Mesodermal cell (in vitro differentiated cells): Measurements from ENCODE around the gene MED12L.

Experiments
- H3K27ac ChIP-seq: 2 replicates; pipeline ENCODE4 v1.7.0; 2013; ENCODE audit warnings: mild to moderate bottlenecking, low read depth, low read length, moderate library complexity; ENCODE audit not compliant: severe bottlenecking
- H3K36me3 ChIP-seq: 2 replicates; pipeline ENCODE4 v1.7.1; 2013; ENCODE audit warnings: mild to moderate bottlenecking, low read length, moderate library complexity; ENCODE audit not compliant: control insufficient read depth, insufficient read depth
- H3K4me1 ChIP-seq: one replicate; pipeline ENCODE4 v1.7.1; 2013; ENCODE audit warnings: mild to moderate bottlenecking, low read length; ENCODE audit not compliant: insufficient read depth, control insufficient read depth, poor library complexity, severe bottlenecking
- H3K4me3 ChIP-seq: 2 replicates; pipeline ENCODE4 v1.7.0; 2013; ENCODE audit warnings: low read length, control low read depth, mild to moderate bottlenecking; ENCODE audit not compliant: insufficient read depth, poor library complexity, severe bottlenecking; ENCODE audit errors: extremely low read depth
- H3K9me3 ChIP-seq: 2 replicates; pipeline ENCODE4 v1.7.1; 2013; ENCODE audit warnings: mild to moderate bottlenecking, low read length, moderate library complexity; ENCODE audit not compliant: control insufficient read depth
- WGBS, 2 experiments: methylation state at CpG; one replicate each; pipeline ENCODE4 v1.1.5; 2013; ENCODE audit warnings: missing lambda C conversion rate in 2 of 2; ENCODE audit not compliant: insufficient coverage in 2 of 2; 5-methylcytosine and 5-hydroxymethylcytosine counted together

MED12L gene

DNA sequence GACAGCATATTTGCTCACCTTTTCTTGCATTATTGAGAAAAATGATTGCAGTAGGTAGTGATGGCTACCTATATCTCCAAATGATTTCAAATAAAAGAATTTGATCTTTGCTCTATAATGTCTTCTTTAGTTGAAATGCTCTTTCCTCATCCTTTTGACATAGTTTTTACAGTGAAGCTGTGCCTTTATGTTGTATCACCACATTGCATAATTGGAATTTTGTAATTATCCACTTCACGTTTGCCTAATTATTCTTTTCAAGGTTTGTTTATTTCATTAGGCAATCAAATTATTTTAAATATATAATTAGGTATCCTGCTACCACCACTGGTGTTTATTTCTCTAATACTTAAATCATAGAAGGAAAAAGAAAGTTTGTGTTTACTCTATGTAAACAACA is 265.2 kb downstream of the MED12L start:
- Histone ChIP-seq H3K9me3 (no peaks in the 10 kb centered on the region), H3K4me3 (no peak overlapping the region), H3K36me3 (no peaks in the 10 kb centered on the region), H3K4me1 (no peaks in the 10 kb centered on the region), H3K27ac (no peak overlapping the region)
- WGBS, 2 experiments = no CpG with 5 or more reads among the region's 1 CpG

- no peaks in the 10 kb centered on the region for H3K36me3 ChIP-seq
- no peaks in the 10 kb centered on the region for H3K9me3 ChIP-seq
- no peak overlapping the region for H3K27ac ChIP-seq
- H3K4me3 ChIP-seq = no peak overlapping the region
- WGBS, 2 experiments = no CpG with 5 or more reads among the region's 1 CpG
- no peaks in the 10 kb centered on the region for H3K4me1 ChIP-seq
These were observed 265.8 kb downstream of the MED12L start for GRCh38 chr3:151351219-151351618.

DNA sequence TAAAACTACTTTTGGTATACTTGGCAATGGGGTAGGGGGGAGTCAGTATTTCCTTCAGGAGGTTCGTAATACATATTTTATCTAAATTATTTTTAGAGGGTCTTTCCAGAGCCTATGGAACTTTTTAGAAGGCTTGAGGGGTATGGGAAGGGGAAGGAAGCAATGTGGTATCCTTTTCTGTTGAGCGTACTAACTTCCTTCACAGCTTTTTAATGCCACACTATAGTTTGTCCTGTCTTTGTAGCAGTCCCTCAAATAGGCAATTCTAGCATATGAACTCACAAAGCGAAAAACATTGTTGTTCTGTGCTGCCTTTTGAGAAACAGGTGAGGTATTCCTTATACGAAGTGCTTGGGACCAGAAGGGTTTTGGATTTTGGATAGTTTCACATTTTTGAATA is 266.2 kb downstream of the MED12L start:
- no peak overlapping the region for H3K4me3 ChIP-seq
- no peaks in the 10 kb centered on the region for H3K9me3 ChIP-seq
- 83% methylated on average over 1 of the region's 4 CpGs; no CpG with 5 or more reads in 1 of the 2 experiments for WGBS, 2 experiments
- H3K36me3 ChIP-seq = no peaks in the 10 kb centered on the region
- no peak overlapping the region for H3K27ac ChIP-seq
- H3K4me1 ChIP-seq = no peaks in the 10 kb centered on the region

- Histone ChIP-seq H3K4me1 (no peaks in the 10 kb centered on the region), H3K4me3 (no peak overlapping the region), H3K36me3 (no peaks in the 10 kb centered on the region), H3K27ac (no peak overlapping the region), H3K9me3 (no peaks in the 10 kb centered on the region)
- 80% methylated on average over 2 of the region's 2 CpGs; no CpG with 5 or more reads in 1 of the 2 experiments for WGBS, 2 experiments
These were observed 271.5 kb downstream of the MED12L start for GRCh38 chr3:151356794-151357462.

DNA sequence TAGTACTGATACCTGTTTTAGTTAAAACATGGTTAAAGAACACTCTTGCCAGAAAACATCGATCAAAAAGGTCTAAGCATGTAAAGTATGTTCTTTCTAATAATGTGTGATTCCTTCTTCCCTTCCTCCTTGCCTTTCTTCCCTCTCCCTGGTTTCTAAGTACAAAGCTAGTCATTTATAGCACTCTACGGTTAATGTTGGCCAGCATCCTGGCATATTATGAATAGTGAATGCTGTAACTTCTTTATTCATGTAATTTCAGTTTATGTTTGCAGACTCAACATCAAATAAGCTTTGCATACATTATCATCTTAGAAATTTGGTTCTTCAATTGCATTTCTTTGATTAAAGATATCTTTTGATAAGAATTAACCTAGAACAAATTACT is 272.0 kb downstream of the MED12L start:
- H3K9me3 ChIP-seq = no peaks in the 10 kb centered on the region
- no peak overlapping the region for H3K27ac ChIP-seq
- WGBS, 2 experiments = no CpG with 5 or more reads among the region's 2 CpGs
- H3K4me3 ChIP-seq = no peak overlapping the region
- H3K36me3 ChIP-seq = no peaks in the 10 kb centered on the region
- H3K4me1 ChIP-seq = no peaks in the 10 kb centered on the region

DNA sequence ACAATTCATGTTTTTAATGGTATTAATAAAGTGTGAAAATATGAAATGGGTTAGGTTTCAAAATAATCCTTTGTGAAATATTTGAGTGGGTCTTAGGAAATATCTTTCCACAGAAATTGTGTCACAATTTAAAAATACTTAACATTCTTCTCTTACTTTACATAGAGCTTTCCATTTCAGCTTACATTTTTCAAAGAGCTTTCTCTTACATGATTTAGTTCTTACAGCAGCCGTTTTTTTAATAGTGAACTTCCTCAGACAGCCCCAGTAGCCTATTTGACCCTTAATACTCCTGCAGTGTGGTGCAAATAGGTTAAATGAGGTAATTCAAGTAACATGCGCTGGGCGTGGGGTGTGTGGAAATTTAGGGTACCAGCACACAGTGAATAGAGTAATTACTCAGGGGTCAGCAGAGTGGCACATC is 277.3 kb downstream of the MED12L start:
- 60 to 89% methylated on average over 1 to 2 of the region's 3 CpGs for WGBS, 2 experiments

DNA sequence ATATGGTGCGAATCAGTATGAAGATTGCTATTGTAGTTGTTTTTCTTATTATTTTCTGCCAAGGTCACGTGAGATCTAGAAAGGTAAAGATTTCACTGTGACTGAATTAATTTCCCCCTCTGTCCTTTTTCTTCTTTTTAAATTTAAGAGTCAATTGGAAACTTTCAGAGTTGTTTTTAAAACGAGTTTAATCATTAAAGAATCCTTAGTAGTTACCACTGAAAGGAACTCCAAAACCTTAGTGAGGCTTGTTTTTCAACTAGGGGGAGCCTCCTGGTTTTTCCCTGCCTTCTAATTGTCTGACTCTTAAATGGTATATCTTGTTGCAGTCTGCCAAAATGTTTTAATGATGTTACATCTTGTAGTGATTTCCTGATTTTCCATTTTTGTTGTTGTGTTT is 281.5 kb downstream of the MED12L start:
- H3K4me1 ChIP-seq = no peaks in the 10 kb centered on the region

More for the DNA sequence above, 277.3 kb downstream of the MED12L start:
- H3K27ac ChIP-seq = no peak overlapping the region
- H3K4me1 ChIP-seq = no peaks in the 10 kb centered on the region
- no peak overlapping the region for H3K4me3 ChIP-seq
- peaks cover 4% of the 10 kb centered on the region for H3K36me3 ChIP-seq
- no peaks in the 10 kb centered on the region for H3K9me3 ChIP-seq

DNA sequence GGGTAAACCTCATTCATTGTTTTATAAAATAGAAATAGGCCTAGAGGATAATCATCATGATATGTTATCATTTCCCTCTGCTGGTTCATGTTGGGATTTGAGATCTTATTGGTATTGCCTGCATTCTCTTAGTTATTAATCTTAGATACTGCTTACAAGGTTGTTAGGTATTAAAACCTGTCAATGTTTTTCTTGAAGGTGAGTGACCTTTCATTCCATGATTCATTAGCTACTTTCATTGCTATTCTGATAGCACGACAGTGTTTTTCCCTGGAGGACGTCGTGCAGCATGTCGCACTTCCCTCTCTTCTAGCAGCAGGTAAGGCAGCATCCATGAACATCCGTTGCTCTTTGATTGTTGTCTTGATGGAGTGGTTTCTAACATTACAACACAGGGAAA is 282.0 kb downstream of the MED12L start:
- H3K9me3 ChIP-seq = no peaks in the 10 kb centered on the region
- no peak overlapping the region for H3K27ac ChIP-seq
- H3K36me3 ChIP-seq = peaks cover 4% of the 10 kb centered on the region
- H3K4me1 ChIP-seq = no peaks in the 10 kb centered on the region
- WGBS, 2 experiments = 100% methylated on average over 1 to 3 of the region's 5 CpGs
- H3K4me3 ChIP-seq = no peak overlapping the region

More for the DNA sequence above, 281.5 kb downstream of the MED12L start:
- 100% methylated on average over 1 of the region's 3 CpGs; no CpG with 5 or more reads in 1 of the 2 experiments for WGBS, 2 experiments
- no peaks in the 10 kb centered on the region for H3K9me3 ChIP-seq
- H3K36me3 ChIP-seq = peaks cover 4% of the 10 kb centered on the region
- H3K27ac ChIP-seq = no peak overlapping the region
- no peak overlapping the region for H3K4me3 ChIP-seq

DNA sequence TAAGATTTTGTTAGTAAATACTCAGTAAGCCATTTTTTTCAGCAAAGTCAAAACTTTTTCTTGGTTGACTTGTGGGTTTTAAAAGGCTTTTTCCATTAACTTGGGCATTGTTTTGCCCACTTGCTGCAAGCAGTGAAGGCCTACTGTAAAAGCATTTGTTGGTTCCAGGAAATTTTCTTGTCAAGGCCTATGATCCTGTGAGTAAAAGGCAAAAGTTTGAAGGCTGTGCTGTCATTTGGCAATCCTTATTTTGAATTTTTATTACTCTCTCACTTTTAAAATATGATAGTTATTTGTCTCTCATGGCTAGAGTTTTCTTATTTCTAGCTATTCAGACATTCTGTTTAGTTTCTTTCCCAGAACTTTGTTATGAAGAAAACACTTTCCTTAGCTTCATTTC is 286.1 kb downstream of the MED12L start:
- H3K4me1 ChIP-seq = no peaks in the 10 kb centered on the region
- H3K4me3 ChIP-seq = no peak overlapping the region
- H3K27ac ChIP-seq = no peak overlapping the region
- H3K36me3 ChIP-seq = no peaks in the 10 kb centered on the region
- H3K9me3 ChIP-seq = no peaks in the 10 kb centered on the region

GRCh38 chr3:151372063-151372820 is 286.8 kb downstream of the MED12L start:
- no peaks in the 10 kb centered on the region for H3K9me3 ChIP-seq
- no peaks in the 10 kb centered on the region for H3K36me3 ChIP-seq
- H3K27ac ChIP-seq = no peak overlapping the region
- 77 to 79% methylated on average over 2 to 3 of the region's 4 CpGs for WGBS, 2 experiments
- H3K4me1 ChIP-seq = no peaks in the 10 kb centered on the region
- H3K4me3 ChIP-seq = no peak overlapping the region

GRCh38 chr3:151377768-151378385 is 292.4 kb downstream of the MED12L start:
- Histone ChIP-seq H3K36me3 (no peaks in the 10 kb centered on the region), H3K9me3 (no peaks in the 10 kb centered on the region), H3K4me1 (no peaks in the 10 kb centered on the region), H3K4me3 (no peak overlapping the region), H3K27ac (no peak overlapping the region)
- 87 to 88% methylated on average over 6 to 7 of the region's 8 CpGs for WGBS, 2 experiments
